HG03066 (cell line): ENCODE results near the gene GARNL3.

Experiments used
- ATAC-seq: cut with Tn5 transposase; IDR thresholded peaks from one replicate; pipeline ENCODE4 v1.9.1; 2021; ENCODE audit warnings: low read depth; ENCODE audit not compliant: unreplicated experiment

Gene GARNL3

DNA sequence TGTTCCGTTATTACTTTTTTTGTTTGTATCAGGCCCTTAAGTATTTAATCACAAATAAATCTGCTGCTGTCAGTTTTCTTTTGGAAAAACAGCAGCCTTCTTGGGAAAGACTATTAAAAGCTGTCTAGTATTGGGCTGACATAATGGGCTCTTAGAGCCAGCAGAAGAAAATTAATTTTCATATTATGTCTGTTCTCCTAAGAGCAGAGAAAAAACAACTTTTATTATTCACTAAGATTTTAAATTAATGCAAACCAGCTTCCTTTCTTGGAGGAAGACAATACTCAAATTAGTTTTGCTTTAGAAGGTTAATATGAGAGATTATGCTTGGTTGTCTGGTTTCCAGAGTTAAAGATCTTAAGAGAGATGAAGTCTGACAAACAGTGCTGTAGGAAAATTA lies 30.6 kb upstream of the GARNL3 start:
- ATAC-seq = no peak

DNA sequence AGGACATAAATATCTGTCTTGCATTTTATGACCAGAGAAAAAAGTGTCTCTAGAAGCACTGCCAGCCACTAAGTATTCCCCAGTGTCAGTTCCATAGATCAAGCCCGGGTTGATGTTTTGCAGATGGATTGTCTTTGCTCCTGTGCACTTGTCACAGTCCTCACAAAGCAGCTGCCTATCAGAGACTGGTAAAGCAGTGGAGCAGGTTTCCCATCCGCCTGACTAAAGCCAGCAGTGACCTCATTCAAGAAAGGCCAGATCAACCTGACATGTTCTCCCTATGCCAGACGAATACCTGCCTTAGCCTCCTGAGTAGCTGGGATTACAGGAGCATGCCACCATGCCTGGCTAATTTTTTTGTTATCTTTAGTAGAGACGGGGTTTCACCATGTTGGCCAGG lies 26.8 kb upstream of the GARNL3 start:
- ATAC-seq = no peak

DNA sequence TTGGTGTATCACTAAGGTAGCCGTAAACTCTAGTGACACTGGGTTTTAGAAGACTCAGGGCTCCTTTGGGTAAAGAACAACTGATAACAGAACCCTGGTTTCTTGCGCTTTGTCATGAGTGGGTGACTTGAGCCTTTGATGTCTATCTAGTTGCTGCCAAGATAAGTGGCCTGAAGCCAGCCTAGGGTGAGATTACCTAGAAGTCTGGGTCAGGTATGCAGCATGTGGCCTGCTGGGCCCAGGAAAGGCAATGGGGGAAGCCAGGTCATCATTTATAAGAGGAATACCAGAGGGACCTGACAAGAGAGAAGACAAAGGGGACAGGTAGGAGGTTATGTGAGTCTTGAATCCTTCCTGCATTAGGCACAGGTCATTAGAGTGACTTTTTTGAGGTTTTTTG lies 23.2 kb upstream of the GARNL3 start:
- no peak for ATAC-seq

DNA sequence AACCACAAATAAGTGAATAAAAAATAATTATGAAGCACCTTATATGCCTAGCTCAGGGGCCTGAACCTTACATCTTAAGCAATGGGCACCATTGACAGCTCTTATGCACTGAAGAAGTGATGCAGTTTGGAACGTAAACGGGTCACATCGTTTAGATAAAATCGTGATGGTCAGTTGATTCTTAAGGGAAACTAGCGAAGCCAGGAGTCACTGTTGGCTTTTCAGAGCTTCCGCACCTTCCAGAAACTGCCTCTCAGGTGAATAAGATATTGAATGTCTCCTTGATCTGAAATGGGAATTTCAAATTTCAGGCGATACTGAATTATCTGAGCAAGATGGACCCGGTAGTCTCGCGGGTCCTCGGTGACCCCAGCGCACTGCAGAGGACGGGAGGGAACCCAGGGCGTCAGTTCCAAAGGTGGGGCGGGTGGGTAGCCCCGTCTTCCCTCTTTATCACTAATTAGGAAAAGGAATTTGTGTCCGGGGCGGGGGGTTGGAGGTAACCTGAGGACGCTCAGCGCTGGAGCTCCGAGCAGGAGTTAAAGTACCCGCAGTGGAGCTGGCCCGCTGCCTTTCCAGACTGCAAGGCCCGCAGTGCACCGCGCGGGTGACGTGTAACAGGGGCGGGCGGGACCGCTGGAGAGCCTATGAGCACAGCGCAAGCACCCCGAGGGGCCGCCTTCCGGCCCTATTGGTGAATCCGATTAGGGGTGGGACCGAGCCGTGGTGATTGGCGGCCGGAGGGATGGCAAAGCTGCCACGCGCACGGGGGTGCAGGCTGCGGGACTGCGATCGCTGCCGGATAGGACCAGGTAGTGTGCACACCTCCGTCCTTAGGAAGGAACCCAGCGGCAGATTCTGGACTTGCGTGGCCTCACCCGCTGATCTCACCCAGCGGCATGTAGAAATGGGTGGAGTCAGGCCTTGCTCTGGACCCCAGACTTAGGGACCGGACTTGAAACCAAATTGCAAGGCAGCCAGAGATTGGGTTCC lies 19.7 kb upstream of the GARNL3 start:
- ATAC-seq = peak; percentile 100

DNA sequence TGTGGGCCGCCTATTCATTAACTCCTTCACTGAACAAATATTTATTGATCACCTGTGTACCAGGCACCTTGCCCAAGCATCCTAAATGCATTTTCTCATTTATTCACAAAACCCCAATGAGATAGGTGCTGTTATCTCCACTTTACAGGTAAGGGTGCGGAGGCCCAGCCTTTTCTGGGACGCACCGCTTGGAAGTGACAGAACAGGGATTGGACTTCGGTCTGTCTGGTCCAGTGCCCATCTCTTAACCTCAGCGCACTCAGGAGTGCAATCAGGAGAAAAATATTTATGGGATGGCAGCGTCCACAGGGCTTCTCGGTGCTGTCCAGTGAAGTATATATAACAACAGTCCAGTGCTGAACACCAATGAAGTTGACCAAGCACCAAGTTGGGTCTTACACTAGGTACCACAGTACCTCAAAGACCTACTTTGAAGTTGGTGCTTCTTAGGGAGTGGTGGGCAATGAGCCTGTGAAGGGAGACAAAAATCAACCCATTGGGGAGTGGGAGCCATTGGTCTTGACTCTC lies 18.9 kb upstream of the GARNL3 start:
- no peak for ATAC-seq

DNA sequence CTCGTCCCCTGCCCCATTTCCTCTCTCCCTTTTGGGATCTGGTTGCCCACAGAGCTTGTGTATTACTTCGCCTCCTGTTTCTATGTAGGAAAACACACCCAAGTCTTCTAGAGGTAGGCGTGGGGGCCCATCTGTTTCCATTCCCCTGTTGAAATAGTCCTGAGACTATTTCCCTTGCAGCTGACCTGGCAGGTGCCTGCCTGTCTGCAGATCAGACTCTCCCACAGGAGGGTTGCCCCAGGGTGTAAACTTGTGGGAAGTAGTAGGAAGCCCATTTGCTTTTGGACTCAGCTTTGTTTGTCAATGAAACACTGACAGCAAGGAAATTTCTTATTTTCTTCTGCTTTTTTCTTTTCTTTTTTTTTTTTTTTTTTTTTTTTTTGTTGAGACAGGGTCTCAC lies 16.3 kb upstream of the GARNL3 start:
- ATAC-seq = no peak

DNA sequence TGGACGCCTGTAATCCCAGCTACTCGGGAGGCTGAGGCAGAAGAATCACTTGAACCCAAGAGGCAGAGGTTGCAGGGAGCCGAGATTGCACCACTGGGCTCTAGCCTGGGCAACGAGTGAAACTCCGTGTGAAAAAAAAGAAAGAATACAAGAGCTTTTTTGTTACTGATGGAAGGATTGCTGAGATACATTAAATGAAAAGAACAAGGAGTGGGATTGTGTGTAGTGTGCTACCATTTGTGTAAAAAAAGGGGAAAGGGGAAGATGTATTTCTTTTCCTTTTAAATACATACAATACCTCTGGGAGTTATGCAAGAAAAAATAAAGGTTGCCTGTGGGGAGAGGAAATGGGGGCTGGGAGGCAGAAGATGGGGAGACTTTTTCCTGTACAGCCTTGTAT lies 14.7 kb upstream of the GARNL3 start:
- no peak for ATAC-seq

DNA sequence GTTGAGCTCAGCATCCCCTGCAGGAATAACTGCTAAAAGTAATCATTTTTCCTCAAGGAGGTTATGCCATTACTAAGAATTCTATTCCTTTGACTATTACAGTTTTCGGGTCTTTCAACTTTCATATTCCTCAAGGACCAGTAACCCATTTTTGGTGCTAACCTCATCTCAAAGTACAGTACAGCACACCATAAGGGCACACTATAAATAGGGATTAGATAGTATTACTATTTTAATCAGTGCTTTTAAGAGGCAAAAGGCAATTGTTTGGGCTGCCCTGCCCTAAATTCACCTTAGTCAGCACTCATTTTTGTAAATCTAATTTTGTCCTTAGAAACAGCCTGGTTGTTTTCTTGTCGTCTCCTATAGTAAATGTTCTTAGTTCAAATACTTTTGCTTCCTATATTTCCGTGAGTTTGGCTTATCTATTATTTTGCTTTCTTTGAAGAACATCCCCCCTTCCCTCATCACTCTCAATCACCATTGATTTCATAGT lies 13.6 kb upstream of the GARNL3 start:
- no peak for ATAC-seq

DNA sequence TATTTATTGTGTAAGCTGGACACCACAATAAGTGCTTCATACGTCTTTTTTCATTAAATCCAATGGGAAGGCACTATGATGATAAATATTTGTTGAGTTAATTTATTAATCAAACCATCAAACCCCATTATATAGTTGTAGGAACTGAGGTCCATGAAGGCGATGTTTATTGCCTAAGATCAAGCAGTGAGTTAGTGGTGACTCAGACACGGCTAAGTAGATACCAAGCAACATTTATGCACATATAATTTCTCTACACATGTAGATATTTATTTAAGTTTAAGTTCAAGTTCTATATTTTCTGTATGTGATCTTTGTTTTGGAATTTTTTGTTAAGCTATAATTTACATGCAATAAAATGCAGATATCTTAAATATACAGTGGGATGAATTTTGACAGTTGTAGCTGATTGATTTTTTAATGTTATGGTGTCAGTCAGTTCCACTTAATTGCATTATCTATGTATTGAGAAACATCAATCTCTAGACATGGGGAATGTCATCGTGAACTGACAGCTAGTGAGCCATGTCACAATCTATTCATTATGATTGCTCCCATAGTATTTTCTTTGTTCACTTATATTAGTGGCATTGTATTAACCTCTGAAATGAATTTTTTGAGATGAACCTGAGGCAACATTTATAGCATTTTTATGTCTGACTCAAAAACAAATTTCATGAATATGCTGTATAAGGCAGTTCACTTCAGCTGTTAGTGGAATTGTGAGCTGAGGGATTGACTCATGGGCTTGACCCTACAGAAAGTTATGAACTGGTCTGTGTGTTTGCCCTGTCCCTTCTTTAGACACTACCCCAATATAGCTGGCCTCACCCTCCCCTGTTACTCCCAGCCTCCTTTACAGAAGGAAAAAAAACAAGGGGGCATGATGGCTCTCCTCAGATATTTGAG lies 11.9 kb upstream of the GARNL3 start:
- ATAC-seq = no peak

GRCh38 chr9:127253446-127253845 lies 11.1 kb upstream of the GARNL3 start:
- no peak for ATAC-seq

GRCh38 chr9:127255692-127256091 lies 8.9 kb upstream of the GARNL3 start:
- no peak for ATAC-seq

GRCh38 chr9:127256324-127256723 lies 8.2 kb upstream of the GARNL3 start:
- ATAC-seq = no peak

- no peak for ATAC-seq
These were observed 5.7 kb upstream of the GARNL3 start for GRCh38 chr9:127258606-127259471.

DNA sequence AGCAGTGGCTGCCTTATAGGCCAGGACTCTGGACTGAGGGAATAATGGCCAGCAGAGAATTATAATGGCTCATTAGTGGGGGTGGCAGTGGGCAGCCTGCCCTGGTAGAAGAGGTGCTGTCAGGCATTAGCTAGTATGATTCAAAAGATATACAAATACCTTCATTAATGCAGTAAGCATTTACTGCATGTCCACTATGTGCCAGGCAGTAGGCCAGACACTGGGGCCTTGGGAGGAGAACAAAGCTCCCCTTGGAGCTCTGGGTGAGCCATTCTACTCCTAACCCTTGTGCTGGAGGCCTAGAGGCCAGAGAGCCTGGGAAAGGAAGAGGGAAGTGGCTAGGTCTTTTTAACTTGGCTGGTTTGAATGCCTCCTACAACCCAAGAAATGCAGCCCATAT lies 2.0 kb upstream of the GARNL3 start:
- no peak for ATAC-seq

DNA sequence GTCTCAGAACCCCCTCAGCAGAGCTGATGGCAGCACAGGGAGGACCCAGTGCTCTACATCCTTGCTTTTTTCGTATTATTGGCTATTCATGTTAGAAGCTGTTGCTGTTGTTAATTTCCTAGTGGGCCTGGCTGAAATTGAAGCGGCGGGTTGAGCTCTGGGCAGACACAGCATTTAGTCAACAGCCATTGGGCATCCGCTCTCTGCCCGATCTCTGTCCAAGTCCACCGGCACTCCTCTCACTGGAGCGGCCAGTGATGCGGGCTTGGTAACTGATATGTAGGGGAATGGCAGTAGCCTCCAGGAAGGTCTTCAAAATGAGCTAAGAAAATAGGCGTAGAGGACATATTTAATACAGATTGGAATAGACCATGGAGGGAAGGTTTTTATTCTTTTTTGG lies 1.3 kb upstream of the GARNL3 start:
- no peak for ATAC-seq

GRCh38 chr9:127263664-127264063 lies 910 bp upstream of the GARNL3 start:
- no peak for ATAC-seq

GRCh38 chr9:127267793-127268525 lies 3.4 kb downstream of the GARNL3 start:
- ATAC-seq = no peak

- ATAC-seq = no peak
These were observed 4.9 kb downstream of the GARNL3 start for GRCh38 chr9:127269449-127269848.

DNA sequence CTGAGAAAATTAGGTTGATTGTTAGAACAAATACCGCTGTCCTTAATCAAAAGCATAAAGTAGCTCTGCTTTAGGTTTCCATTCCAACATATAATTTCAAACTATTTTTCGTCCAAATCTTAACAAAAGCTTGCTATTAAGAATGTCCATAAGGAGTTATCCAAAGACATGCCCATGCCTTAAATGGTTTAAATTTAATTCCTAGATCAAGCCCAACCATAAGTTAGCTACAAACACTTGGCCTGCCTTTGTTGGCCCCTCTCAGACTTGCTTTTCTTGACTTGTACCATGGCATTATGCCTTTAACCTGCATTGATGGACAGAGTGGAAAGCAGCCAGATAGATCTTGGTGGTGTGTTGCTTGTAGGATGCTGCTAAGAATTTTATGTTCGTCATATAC lies 8.8 kb downstream of the GARNL3 start:
- ATAC-seq = no peak
